Spleen (tissue), 7 donors: Measurements from ENCODE around the gene F13A1.

Experiments used
- POLR2A ChIP-seq, 3 donors: fragments of 450-650 bp; IDR thresholded peaks; one replicate each; pipeline ENCODE4 v1.5.1; 2017; ENCODE audit warnings: antibody characterized with exemption in 3 of 3, mild to moderate bottlenecking in 1 of 3
- POLR2AphosphoS5 ChIP-seq, 3 donors: sonication (generic); formaldehyde crosslinking; IDR thresholded peaks; one replicate each; pipeline ENCODE4 v1.5.1; 2017; ENCODE audit warnings: antibody characterized with exemption in 3 of 3
- TF ChIP-seq, protein P1 (sequence below), 11 experiments: fragments of 200-600 bp in 7 of 11; fragments of 450-650 bp in 4 of 11; sonication (generic) in 4 of 11; IDR thresholded peaks in 8 of 11; conservative IDR thresholded peaks in 3 of 11; 1 replicate in 7 of 11; 2 replicates in 4 of 11; pipeline versions ENCODE4 v1.4.0 to v1.8.0; 2016 to 2021; ENCODE audit warnings: antibody characterized with exemption in 11 of 11, inconsistent platforms in 4 of 11, mild to moderate bottlenecking in 1 of 11
- donor health status: DM: no; HTN: no; CAD: no; lungs with moderate emphysema.
- donor health status: DM: no; HTN: no; CAD: no.
- donor health status: DM: no; HTN: no; CAD: no.

DNA sequence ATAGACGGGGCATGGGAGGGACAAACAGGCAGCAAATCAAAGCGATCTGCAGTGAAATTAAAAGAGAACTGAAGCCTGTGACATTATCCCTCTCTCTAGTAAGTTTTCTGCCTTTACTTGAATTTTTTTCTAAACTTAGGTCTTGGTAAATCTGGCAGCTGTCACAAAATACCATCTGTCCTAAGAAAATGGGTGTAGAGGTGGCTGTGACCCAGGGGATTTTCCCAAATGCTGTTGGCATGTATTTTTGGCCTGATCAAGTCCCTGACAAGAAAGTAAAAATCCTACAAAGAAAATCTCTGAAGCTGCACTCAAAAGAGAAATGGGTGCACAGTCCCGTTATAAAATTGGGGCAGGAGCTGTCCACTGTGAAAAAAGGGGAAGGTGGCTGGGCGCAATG, 30.2 kb upstream of the F13A1 start:
- TF ChIP-seq, protein P1, sequence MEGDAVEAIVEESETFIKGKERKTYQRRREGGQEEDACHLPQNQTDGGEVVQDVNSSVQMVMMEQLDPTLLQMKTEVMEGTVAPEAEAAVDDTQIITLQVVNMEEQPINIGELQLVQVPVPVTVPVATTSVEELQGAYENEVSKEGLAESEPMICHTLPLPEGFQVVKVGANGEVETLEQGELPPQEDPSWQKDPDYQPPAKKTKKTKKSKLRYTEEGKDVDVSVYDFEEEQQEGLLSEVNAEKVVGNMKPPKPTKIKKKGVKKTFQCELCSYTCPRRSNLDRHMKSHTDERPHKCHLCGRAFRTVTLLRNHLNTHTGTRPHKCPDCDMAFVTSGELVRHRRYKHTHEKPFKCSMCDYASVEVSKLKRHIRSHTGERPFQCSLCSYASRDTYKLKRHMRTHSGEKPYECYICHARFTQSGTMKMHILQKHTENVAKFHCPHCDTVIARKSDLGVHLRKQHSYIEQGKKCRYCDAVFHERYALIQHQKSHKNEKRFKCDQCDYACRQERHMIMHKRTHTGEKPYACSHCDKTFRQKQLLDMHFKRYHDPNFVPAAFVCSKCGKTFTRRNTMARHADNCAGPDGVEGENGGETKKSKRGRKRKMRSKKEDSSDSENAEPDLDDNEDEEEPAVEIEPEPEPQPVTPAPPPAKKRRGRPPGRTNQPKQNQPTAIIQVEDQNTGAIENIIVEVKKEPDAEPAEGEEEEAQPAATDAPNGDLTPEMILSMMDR (IDR thresholded peaks at IDR 0.05 in 8 of 11, conservative IDR thresholded peaks at IDR 0.05 in 3 of 11), result no peak
- TF ChIP-seq POLR2AphosphoS5 (IDR thresholded peaks at IDR 0.05) (no peak), POLR2A (IDR thresholded peaks at IDR 0.05) (no peak)
